Neuron (in vitro differentiated cells): ENCODE data around the gene WNT4.

Experiments
- H2AFZ ChIP-seq: one replicate; pipeline ENCODE4 v1.6.1; 2013; ENCODE audit warnings: low read depth, mild to moderate bottlenecking, inconsistent platforms, low read length, moderate library complexity
- H3K27me3 ChIP-seq: one replicate; pipeline ENCODE4 v1.6.1; 2013; ENCODE audit warnings: low read length; ENCODE audit not compliant: insufficient read depth
- H3K36me3 ChIP-seq: one replicate; pipeline ENCODE4 v1.6.1; 2013; ENCODE audit warnings: low read length; ENCODE audit not compliant: insufficient read depth
- H3K4me1 ChIP-seq: one replicate; pipeline ENCODE4 v1.6.1; 2013; ENCODE audit warnings: low read length; ENCODE audit not compliant: insufficient read depth
- H3K4me3 ChIP-seq: 2 replicates; pipeline ENCODE4 v1.5.1; 2013; ENCODE audit warnings: mild to moderate bottlenecking, low read length, moderate library complexity
- H3K9me3 ChIP-seq: one replicate; pipeline ENCODE4 v1.6.1; 2013; ENCODE audit warnings: low read length

Gene WNT4

DNA sequence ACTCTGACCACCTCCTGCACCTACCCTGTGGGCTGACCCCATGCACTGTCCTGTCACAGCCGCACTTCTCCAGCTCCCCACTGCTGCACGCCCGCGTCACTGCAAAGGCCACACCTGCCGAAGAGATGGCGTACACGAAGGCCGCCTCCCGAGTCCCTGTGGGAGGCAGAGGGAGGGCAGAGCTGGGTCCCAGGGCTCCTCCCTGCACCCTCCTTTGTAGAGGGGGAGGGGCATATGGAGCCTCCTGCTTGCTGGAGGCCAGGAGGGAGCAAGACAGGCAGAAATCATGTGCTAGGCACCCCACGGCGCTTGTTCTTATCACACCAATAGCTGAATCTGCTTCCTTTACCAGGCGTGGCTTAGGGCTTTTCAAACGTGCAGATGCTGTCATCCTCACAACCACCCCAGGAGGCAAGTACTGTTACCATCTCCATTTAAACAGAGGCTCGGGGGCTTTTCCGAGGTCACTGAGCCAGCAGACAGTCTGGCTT is 21.4 kb downstream of the WNT4 start:
- H3K9me3 ChIP-seq: no peaks in the 10 kb centered on the region
- peaks cover 12% of the 10 kb centered on the region for H3K4me1 ChIP-seq
- no peaks in the 10 kb centered on the region for H3K36me3 ChIP-seq
- no peak overlapping the region for H3K4me3 ChIP-seq
- H3K27me3 ChIP-seq: no peaks in the 10 kb centered on the region
- H2AFZ ChIP-seq: no peak overlapping the region

DNA sequence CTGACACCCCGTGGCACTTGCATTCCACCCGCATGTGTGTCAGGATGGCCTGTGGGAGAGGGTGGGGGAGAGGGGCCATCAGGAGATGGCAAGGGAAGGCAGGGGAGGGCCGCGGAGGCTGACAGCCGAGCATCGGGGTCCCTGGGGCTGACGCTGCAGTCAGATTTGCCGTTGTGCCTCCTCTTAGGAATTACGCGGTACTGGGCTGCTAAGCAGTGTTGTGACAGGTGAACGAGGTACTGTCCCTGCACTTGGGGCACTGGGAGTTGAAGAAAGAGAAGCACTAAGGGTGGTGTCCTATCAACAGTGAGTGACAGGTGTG is 22.5 kb downstream of the WNT4 start:
- H3K36me3 ChIP-seq: no peaks in the 10 kb centered on the region
- no peak overlapping the region for H3K4me3 ChIP-seq
- H3K4me1 ChIP-seq: peaks cover 19% of the 10 kb centered on the region
- no peaks in the 10 kb centered on the region for H3K27me3 ChIP-seq
- H3K9me3 ChIP-seq: no peaks in the 10 kb centered on the region
- H2AFZ ChIP-seq: no peak overlapping the region

DNA sequence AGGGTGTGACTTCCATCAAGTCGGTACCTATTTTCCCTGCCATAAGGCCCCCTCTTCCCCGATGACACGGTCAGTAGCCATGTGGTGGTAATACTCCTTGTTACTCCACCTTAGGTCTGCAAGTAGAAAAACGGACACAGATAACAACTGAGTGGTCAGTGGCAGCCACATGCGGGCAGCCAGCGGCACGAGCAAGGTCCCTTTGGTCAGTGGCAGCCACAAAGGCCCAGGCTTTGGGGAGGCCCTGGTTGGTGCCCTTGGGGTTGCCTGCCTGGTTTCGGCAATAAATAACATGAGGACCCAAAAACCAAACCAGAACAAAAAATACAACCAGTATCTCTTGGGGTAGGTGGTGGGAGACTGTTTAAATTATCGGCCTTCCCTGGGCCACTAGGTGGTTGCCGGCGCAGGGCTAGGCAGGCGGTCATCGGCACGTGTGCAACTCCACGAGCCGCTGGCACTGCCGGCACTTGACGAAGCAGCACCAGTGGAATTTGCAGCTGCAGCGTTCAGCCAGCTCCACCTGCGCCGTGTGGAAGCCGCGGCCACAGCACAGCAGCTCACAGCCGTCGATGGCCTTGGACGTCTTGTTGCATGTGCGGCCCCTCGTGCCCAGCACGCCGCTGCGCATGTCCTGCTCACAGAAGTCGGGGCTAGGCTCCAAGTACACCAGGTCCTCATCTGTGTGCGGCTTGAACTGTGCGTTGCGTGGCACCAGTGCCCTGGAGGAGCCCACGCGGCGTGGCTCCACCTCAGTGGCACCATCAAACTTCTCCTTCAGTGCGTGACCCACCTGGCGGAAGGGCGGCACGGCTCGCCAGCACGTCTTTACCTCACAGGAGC is 23.1 kb downstream of the WNT4 start:
- Histone ChIP-seq H2AFZ (no peak overlapping the region), H3K27me3 (no peaks in the 10 kb centered on the region), H3K36me3 (no peaks in the 10 kb centered on the region), H3K4me1 (peaks cover 19% of the 10 kb centered on the region), H3K9me3 (no peaks in the 10 kb centered on the region), H3K4me3 (no peak overlapping the region)

DNA sequence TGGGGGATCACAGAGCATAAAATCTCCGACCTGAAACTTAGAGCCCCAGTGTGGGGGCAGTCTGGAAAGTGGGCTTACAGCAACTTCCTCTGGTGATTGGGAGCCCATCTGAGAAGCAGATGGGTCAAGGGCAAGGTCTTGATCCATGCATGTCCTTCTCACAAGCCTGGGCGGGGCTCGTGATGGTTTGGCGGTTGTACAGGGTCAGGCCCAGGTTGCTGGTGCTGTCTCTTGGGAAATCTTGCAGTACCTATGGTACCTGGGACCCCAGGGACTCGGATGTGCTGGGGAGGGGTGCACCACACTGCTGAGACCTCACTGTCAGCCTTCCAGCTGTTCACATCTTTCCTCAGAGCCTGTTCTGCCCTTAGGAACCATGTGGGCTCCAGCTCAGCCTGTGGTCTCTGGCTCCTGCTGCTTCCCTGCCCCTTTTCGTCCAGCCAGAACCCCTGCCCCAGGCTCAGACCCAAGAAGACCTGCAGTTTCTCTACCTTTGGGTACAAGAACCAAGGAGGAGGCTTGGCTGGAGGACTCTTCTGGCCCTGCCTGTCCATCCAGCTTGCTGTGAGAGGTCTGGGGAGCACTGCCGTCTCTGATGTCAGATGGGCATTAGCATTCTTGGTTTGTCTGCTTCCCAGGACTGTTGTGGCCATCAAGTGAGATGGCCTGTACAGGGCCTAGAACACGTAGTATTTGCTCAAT is 24.5 kb downstream of the WNT4 start:
- Histone ChIP-seq H3K4me1 (peaks cover 22% of the 10 kb centered on the region), H2AFZ (no peak overlapping the region), H3K4me3 (no peak overlapping the region), H3K9me3 (no peaks in the 10 kb centered on the region), H3K36me3 (no peaks in the 10 kb centered on the region), H3K27me3 (no peaks in the 10 kb centered on the region)

DNA sequence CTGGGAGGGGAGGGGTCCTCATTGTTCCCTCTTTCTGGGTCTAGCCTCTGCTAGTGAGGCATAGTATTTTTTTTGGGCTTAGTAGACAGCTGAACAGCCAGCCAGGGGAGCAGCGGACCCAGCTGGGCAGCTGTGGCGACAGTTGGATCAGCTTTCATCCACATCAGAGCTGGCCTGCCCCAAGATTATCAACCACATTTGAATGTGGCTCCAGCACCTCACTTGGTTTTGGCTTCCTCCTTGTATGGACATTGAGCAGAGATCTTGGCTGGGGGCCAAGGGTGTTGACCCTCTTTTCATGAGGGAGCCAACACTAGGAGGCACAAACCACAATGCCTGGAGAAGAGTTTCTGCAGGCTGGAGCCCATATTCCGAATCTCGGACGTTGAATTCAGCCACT is 25.0 kb downstream of the WNT4 start:
- Histone ChIP-seq H3K4me1 (peaks cover 22% of the 10 kb centered on the region), H3K4me3 (no peak overlapping the region), H3K27me3 (no peaks in the 10 kb centered on the region), H2AFZ (no peak overlapping the region), H3K9me3 (no peaks in the 10 kb centered on the region), H3K36me3 (no peaks in the 10 kb centered on the region)

DNA sequence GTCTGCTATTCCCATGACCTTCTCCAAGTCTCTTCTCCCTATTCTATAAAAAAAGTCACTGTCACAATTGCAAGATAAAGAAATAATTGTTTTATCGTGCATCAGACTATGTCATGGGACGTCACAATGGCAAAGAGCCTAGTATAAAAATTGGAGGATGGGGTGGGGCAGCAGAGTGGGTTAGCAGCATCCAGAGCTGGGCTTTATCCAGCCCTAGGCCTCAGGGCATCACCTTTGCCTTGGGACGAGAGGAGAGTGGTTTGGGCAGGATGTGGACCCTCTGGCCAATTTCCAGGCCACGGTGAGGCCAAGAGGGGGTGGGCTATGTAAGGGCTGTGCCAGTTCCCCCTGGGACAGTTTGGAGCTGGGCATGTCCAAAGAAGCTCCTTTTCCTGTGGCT is 25.7 kb downstream of the WNT4 start:
- Histone ChIP-seq H2AFZ (no peak overlapping the region), H3K4me1 (peaks cover 22% of the 10 kb centered on the region), H3K9me3 (no peaks in the 10 kb centered on the region), H3K36me3 (peaks cover 1% of the 10 kb centered on the region), H3K4me3 (no peak overlapping the region), H3K27me3 (no peaks in the 10 kb centered on the region)

DNA sequence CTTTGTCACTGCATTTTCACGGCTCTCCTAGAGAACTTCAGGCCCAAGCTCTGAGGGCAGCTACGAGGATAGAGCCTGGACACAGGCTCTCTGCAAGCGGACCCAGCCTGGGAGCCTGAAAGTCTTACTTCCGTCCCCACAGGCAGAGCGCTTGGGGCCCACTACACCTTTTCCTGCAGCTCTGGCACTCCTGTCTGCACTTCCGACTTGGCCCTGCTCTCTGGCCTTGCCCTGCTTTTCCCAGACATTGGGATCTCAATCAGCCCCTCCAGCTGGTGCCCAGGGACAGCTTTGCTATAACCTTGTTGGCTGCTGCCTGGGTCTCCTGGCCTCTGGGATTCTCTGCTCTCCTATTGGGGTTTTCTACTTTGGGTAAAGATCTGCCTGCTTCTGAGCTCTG is 27.6 kb downstream of the WNT4 start:
- no peak overlapping the region for H2AFZ ChIP-seq
- H3K4me3 ChIP-seq: no peak overlapping the region
- H3K36me3 ChIP-seq: peaks cover 5% of the 10 kb centered on the region
- H3K9me3 ChIP-seq: no peaks in the 10 kb centered on the region
- H3K27me3 ChIP-seq: no peaks in the 10 kb centered on the region
- peaks cover 12% of the 10 kb centered on the region for H3K4me1 ChIP-seq

DNA sequence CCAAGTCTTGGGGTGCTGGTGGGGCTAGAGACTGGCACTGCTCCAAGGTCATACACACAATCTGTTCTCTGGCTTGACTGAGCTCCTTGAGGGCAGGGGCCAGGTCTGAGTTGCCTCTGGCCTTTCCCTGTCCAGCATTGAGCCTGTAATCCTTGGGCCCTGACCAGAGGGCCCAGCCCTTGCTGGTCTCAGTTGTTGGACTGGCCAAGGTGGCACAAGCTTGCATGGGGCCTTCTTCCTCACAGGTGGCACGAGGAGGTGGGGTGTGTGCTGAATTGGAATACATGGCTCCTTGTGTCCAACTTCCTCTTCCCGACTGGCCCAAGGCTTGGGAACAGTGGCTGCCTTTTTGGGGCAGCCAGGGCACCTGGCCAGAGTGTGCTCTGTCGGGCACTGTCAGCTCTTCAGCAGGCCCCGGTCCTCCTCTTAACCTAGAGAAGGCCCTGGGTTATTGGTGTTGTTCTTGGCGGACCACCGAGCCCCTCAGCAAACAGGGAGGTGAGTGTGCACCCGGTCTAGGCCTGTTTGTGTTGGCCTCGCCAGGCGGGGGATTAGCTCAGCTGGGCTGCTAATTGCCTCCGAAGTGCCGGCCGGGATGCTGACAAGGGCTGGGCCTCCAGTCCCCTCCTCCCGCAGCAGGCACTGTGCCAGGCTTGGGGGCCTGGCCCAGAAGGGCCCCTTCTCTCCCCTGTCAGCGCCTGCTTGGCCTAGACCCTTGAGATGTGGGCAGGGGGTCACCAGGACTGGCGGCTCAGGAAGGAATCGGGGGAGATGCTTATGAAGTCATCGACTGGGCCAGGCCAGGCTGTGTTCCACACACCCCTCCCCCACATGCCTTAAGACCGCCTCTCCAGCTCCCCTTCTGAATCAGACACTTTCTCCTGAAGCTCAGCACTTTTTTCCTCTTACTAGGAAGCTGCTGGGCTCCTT is 28.5 kb downstream of the WNT4 start:
- Histone ChIP-seq H2AFZ (no peak overlapping the region), H3K27me3 (no peaks in the 10 kb centered on the region), H3K9me3 (no peaks in the 10 kb centered on the region), H3K4me1 (peaks cover 12% of the 10 kb centered on the region), H3K4me3 (no peak overlapping the region), H3K36me3 (peaks cover 5% of the 10 kb centered on the region)

DNA sequence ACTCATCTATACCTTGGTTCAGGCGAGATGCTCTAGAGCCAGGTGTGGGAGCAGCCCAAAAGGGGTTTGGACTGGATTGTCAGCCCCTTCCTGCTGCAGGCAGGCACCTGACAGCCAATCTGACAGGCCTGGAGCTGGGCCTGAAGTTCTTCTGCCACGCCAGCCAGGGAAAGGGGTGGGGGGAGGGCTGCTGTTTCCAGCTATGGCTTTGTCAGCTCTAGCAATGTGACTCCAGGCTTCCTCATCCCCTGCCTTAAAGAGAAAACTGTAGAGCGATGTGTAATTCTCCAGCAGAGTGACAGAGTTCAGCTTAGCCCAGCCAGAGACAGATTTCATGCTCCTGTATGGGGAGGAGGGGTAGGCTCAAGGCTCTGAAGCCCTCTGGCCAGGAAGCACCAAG is 30.3 kb downstream of the WNT4 start:
- peaks cover 13% of the 10 kb centered on the region for H3K36me3 ChIP-seq
- no peaks in the 10 kb centered on the region for H3K27me3 ChIP-seq
- no peaks in the 10 kb centered on the region for H3K9me3 ChIP-seq
- H3K4me1 ChIP-seq: peaks cover 12% of the 10 kb centered on the region
- no peak overlapping the region for H2AFZ ChIP-seq
- no peak overlapping the region for H3K4me3 ChIP-seq

DNA sequence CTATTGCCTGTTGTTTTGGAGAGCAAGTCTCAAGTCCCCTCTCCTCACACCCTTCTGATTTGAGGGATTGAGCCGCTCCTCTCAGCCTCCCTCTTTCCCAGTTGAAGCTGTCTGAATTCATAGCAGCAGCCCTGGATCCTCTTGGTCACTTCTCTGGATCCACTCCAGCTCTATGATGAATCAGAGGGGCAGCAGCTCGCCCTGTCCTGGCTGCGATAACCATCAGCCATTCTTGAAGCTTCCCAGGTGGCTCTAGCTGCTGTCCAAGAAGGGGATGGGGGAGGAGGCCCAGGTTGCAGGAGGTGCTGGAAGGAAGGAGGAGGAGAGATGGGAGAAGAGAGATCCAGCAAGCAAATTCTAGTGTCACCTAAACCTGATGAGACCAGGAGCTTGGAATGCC is 31.3 kb downstream of the WNT4 start:
- H3K9me3 ChIP-seq: no peaks in the 10 kb centered on the region
- peaks cover 13% of the 10 kb centered on the region for H3K36me3 ChIP-seq
- H3K4me3 ChIP-seq: no peak overlapping the region

DNA sequence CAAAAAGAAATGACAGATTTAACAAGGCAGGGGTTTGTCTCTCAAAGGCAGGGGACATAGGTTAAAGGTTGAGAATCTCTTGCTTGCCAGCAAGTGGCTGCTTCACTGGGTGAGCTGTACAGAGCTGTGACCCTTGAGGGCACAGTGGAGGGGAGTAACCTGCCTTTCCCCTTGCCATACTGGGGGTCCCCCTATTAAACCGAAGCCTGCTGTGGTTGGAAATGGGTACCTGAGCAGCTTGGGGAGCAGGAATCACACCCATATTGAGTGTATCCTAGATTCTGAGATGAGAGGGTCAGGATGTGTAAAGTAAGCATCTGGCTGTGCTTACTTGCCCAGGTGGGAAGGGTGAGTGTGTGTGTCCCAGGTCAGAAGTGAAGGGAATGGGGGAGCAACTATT is 31.8 kb downstream of the WNT4 start:
- peaks cover 13% of the 10 kb centered on the region for H3K36me3 ChIP-seq
- no peaks in the 10 kb centered on the region for H3K27me3 ChIP-seq
- H3K4me3 ChIP-seq: no peak overlapping the region
- no peak overlapping the region for H2AFZ ChIP-seq
- H3K9me3 ChIP-seq: no peaks in the 10 kb centered on the region
- peaks cover 7% of the 10 kb centered on the region for H3K4me1 ChIP-seq

More for the DNA sequence above, 31.3 kb downstream of the WNT4 start:
- H2AFZ ChIP-seq: no peak overlapping the region
- H3K27me3 ChIP-seq: no peaks in the 10 kb centered on the region
- peaks cover 12% of the 10 kb centered on the region for H3K4me1 ChIP-seq

DNA sequence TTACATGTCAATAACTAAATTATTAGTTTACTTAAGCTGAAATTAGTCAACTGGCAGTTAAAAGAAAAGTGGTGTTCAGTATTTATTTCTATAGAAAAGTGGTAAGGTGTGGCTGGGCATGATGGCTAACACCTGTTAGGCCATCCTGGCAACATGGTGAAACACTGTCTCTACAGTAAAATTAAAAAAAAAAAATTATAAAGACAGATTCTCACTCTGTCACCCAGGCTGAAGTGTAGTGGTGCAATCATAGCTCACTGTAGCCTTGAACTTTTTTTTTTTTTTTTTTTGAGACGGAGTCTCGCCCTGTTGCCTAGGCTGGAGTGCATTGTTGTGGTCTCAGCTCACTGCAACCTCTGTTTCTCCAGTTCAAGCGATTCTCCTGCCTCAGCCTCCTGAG is 32.9 kb downstream of the WNT4 start:
- no peaks in the 10 kb centered on the region for H3K27me3 ChIP-seq
- H2AFZ ChIP-seq: no peak overlapping the region
- H3K9me3 ChIP-seq: no peaks in the 10 kb centered on the region
- H3K4me1 ChIP-seq: peaks cover 3% of the 10 kb centered on the region
- H3K36me3 ChIP-seq: peaks cover 14% of the 10 kb centered on the region
- no peak overlapping the region for H3K4me3 ChIP-seq
